ENCODE results near the gene FOXN3.

Gene FOXN3

GRCh38 chr14:89330236-89331002 is 86.6 kb downstream of the FOXN3 start:
- no peak for DNase-seq

- no peak for DNase-seq
Observed at GRCh38 chr14:89327771-89328212, 89.2 kb downstream of the FOXN3 start.

- DNase-seq = no peak
Observed at GRCh38 chr14:89325959-89326358, 91.1 kb downstream of the FOXN3 start.

- DNase-seq = no peak
Observed at GRCh38 chr14:89325299-89325883, 91.6 kb downstream of the FOXN3 start.

GRCh38 chr14:89324501-89325298 is 92.3 kb downstream of the FOXN3 start:
- DNase-seq = no peak

- DNase-seq = no peak
Observed at GRCh38 chr14:89320381-89321000, 96.5 kb downstream of the FOXN3 start.

- no peak for DNase-seq
Observed at GRCh38 chr14:89319687-89320086, 97.3 kb downstream of the FOXN3 start.

- DNase-seq = no peak
Observed at GRCh38 chr14:89317051-89317691, 99.9 kb downstream of the FOXN3 start.

- DNase-seq = no peak
Observed at GRCh38 chr14:89315493-89316470, 101.3 kb downstream of the FOXN3 start.

GRCh38 chr14:89314274-89314673 is 102.8 kb downstream of the FOXN3 start:
- DNase-seq = no peak

- no peak for DNase-seq
Observed at GRCh38 chr14:89312932-89313331, 104.1 kb downstream of the FOXN3 start.

GRCh38 chr14:89310211-89310610 is 106.8 kb downstream of the FOXN3 start:
- no peak for DNase-seq

- DNase-seq = no peak
Observed at GRCh38 chr14:89309670-89310177, 107.3 kb downstream of the FOXN3 start.

- no peak for DNase-seq
Observed at GRCh38 chr14:89308232-89308959, 108.6 kb downstream of the FOXN3 start.

GRCh38 chr14:89307409-89307808 is 109.6 kb downstream of the FOXN3 start:
- no peak for DNase-seq

GRCh38 chr14:89304972-89305703 is 111.9 kb downstream of the FOXN3 start:
- no peak for DNase-seq

GRCh38 chr14:89304561-89304960 is 112.5 kb downstream of the FOXN3 start:
- no peak for DNase-seq

- peak; percentile 37 to 64 for DNase-seq
Observed at GRCh38 chr14:89303456-89304435, 113.3 kb downstream of the FOXN3 start.
